ENCODE measurements around the gene SLC26A11.

DNA sequence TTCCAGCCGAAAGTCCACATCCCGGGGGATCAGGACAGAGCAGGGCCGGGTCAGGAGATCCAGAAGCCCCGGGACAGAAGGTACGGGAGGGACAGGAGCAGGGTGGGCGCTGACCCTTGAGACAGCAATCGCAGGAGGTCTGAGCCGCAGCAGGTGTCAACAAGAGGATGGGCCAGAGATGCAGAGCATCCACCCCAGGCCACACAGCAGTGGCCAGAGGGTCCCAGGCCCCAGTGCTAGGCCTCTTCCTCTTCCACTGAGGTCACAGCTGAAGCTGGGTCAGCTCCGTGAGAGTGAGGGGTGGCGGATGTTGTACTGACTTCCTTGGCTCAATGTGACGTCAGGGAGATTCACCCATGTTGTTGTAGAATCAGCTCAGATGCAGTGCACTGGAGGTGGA, 31.7 kb downstream of the SLC26A11 start:
- TF ChIP-seq, protein P1, sequence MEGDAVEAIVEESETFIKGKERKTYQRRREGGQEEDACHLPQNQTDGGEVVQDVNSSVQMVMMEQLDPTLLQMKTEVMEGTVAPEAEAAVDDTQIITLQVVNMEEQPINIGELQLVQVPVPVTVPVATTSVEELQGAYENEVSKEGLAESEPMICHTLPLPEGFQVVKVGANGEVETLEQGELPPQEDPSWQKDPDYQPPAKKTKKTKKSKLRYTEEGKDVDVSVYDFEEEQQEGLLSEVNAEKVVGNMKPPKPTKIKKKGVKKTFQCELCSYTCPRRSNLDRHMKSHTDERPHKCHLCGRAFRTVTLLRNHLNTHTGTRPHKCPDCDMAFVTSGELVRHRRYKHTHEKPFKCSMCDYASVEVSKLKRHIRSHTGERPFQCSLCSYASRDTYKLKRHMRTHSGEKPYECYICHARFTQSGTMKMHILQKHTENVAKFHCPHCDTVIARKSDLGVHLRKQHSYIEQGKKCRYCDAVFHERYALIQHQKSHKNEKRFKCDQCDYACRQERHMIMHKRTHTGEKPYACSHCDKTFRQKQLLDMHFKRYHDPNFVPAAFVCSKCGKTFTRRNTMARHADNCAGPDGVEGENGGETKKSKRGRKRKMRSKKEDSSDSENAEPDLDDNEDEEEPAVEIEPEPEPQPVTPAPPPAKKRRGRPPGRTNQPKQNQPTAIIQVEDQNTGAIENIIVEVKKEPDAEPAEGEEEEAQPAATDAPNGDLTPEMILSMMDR (IDR thresholded peaks at IDR 0.05; ENCODE audit: low read depth, low read length, poor library complexity, severe bottlenecking): no peak
- TF ChIP-seq EZH2phosphoT487 (IDR thresholded peaks at IDR 0.05; ENCODE audit: borderline replicate concordance, low read length): no peak

All from DOHH2 (cell line).